HepG2 (cell line): ENCODE measurements around the gene IFT52. TPM values are rescaled to one million over a fixed set of nuclear protein-coding genes. Genes with fewer than 3 reads are reported as not detected.

Experiments used
- ARID5B ChIP-seq: IDR thresholded peaks from 2 replicates; pipeline ENCODE4 v1.4.0; 2020; ENCODE audit warnings: mild to moderate bottlenecking, missing genetic modification reagents
- CEBPZ ChIP-seq: IDR thresholded peaks from 2 replicates; pipeline ENCODE4 v1.6.1; 2012; ENCODE audit warnings: low read length, improper control_type of control experiment
- HOXA3 ChIP-seq: sonication (generic); formaldehyde crosslinking; IDR thresholded peaks from 2 replicates; pipeline ENCODE4 v1.5.0; 2020; ENCODE audit warnings: missing genetic modification reagents
- KDM4B ChIP-seq: sonication (generic); formaldehyde crosslinking; IDR thresholded peaks from 2 replicates; pipeline ENCODE4 v1.4.0; 2020; ENCODE audit warnings: missing genetic modification reagents
- NONO ChIP-seq, 2 experiments: fragments of 450-650 bp in 1 of 2; sonication (generic) in 1 of 2; formaldehyde crosslinking in 1 of 2; IDR thresholded peaks in 1 of 2; conservative IDR thresholded peaks in 1 of 2; 2 replicates each; pipeline versions ENCODE4 v1.6.1 to v1.8.0; 2017 to 2022; ENCODE audit warnings: mild to moderate bottlenecking in 1 of 2, missing genetic modification reagents in 1 of 2, moderate library complexity in 1 of 2
- PHF5A ChIP-seq: IDR thresholded peaks from one replicate; pipeline ENCODE4 v1.6.1; 2018; ENCODE audit warnings: low read depth, missing genetic modification reagents; ENCODE audit not compliant: unreplicated experiment
- ZBTB7B ChIP-seq: sonication (generic); formaldehyde crosslinking; IDR thresholded peaks from 2 replicates; pipeline ENCODE4 v1.4.0; 2020; ENCODE audit warnings: missing genetic modification reagents
- ZNF274 ChIP-seq: sonication (generic); formaldehyde crosslinking; IDR thresholded peaks from 2 replicates; pipeline ENCODE4 v1.5.1; 2020; ENCODE audit warnings: mild to moderate bottlenecking, missing genetic modification reagents
- ZNF354B ChIP-seq: sonication (generic); formaldehyde crosslinking; IDR thresholded peaks from 2 replicates; pipeline ENCODE4 v1.8.0; 2022; ENCODE audit warnings: mild to moderate bottlenecking, missing genetic modification reagents
- ZNF552 ChIP-seq: sonication (generic); formaldehyde crosslinking; IDR thresholded peaks from 2 replicates; pipeline ENCODE4 v1.9.0; 2022; ENCODE audit warnings: missing genetic modification reagents, mild to moderate bottlenecking, borderline replicate concordance
- ZNF672 ChIP-seq: sonication (generic); formaldehyde crosslinking; IDR thresholded peaks from 2 replicates; pipeline ENCODE4 v1.8.1; 2022; ENCODE audit warnings: missing genetic modification reagents
- ZNF740 ChIP-seq: sonication (generic); formaldehyde crosslinking; IDR thresholded peaks from 2 replicates; pipeline ENCODE4 v1.4.0; 2020; ENCODE audit warnings: missing genetic modification reagents
- ZUFSP ChIP-seq: sonication (generic); formaldehyde crosslinking; IDR thresholded peaks from 2 replicates; pipeline ENCODE4 v1.9.0; 2021; ENCODE audit warnings: missing genetic modification reagents, mild to moderate bottlenecking, borderline replicate concordance
- polyA plus RNA-seq, 8 experiments: library from polyadenylated mRNA; depleted of rRNA in 3 of 8; stranded (reverse) in 7 of 8; unstranded in 1 of 8; fragments of >200 nt; fragmentation: Illumina TruSeq in 4 of 8; extraction: Trizol in 4 of 8; gene quantifications; 2 replicates each; pipeline versions ENCODE4 v1.2.1 to v1.2.3, GENCODE V29; 2011 to 2016; ENCODE audit warnings: low read depth in 4 of 8, missing spikeins in 1 of 8, mixed read lengths in 1 of 8; ENCODE audit not compliant: insufficient read depth in 1 of 8
- total RNA-seq, 5 experiments: library from RNA; depleted of rRNA; stranded (reverse); fragments of >200 nt; fragmentation: Illumina TruSeq; extraction: Trizol; gene quantifications; 2 replicates each; pipeline ENCODE4 v1.2.3, GENCODE V29; 2016; ENCODE audit warnings: low read depth in 1 of 5
- TF ChIP-seq, protein P1 (sequence below): sonication (generic); formaldehyde crosslinking; IDR thresholded peaks from 2 replicates; pipeline ENCODE4 v1.5.1; 2020; ENCODE audit warnings: missing genetic modification reagents, mild to moderate bottlenecking, borderline replicate concordance
- TF ChIP-seq, protein P2 (sequence below): IDR thresholded peaks from 2 replicates; pipeline ENCODE4 v1.6.1; 2016; ENCODE audit warnings: low read depth, control low read depth

Gene IFT52
- total and polyA plus RNA-seq, 2 of the 13 experiments (the other 11 are each of a cell fraction or from before 2014, with no cell fraction given) = 48.0 to 64.0 TPM

DNA sequence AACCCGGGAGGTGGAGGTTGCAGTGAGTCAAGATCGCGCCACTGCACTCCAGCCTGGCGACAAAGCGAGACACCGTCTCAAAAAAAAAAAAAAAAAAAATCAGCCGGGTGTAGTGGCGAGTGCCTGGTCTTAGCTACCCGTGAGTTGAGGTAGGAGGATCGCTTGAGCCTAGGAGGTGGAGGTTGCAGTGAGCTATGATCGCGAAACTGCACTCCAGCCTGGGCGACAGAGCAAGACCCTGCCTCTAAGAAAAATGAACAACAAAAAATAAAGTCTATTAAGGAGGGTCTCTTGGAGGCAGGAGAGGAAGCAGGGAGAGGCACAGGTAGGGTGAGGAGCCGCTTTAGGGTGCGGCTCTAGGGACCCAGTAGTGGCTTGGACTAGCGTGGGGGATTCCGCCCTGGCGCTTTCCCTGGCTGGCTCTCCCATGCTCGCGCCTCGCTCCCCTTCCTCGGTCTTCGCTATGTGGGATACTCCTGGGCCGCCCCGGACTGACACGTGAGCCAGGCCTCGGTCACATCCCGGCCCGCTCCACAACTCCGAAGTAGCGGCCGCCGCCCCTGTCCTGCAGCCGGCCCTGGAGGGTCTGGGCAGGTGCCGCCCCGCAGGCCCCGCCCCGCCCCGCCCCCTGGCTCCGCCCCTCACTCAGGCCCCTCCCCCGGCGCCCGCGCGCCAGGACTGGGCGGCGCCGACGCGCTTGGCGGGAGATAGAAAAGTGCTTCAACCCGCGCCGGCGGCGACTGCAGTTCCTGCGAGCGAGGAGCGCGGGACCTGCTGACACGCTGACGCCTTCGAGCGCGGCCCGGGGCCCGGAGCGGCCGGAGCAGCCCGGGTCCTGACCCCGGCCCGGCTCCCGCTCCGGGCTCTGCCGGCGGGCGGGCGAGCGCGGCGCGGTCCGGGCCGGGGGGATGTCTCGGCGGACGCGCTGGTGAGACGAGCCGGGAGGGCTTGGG, 75.9 kb downstream of the IFT52 start, which contains the start of gene MYBL2 (continued):
- TF ChIP-seq, protein P1, sequence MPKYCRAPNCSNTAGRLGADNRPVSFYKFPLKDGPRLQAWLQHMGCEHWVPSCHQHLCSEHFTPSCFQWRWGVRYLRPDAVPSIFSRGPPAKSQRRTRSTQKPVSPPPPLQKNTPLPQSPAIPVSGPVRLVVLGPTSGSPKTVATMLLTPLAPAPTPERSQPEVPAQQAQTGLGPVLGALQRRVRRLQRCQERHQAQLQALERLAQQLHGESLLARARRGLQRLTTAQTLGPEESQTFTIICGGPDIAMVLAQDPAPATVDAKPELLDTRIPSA (CRISPR knock-in tag) = peak; percentile 45; the same call in 1 of the 2 replicates
- TF ChIP-seq CEBPZ (no peak), ARID5B (CRISPR knock-in tag) (peak; percentile 36; the same call in 1 of the 2 replicates), ZNF672 (no peak; the same call in 1 of the 2 replicates), ZBTB7B (peak; percentile 24; the same call in 1 of the 2 replicates), NONO (IDR thresholded peaks at IDR 0.05) (no peak), NONO (CRISPR knock-in tag; conservative IDR thresholded peaks at IDR 0.05) (peak; percentile 61; the same call in 1 of the 2 replicates), ZNF354B (CRISPR knock-in tag) (0 out of 2 replicates have a peak, but pooled peaks have one; percentile 22), HOXA3 (peak; percentile 55), ZNF552 (no peak), ZUFSP (no peak), ZNF740 (CRISPR knock-in tag) (peak; percentile 64; the same call in 1 of the 2 replicates), ZNF274 (CRISPR knock-in tag) (peak; percentile 69), PHF5A (CRISPR knock-in tag) (no peak), KDM4B (CRISPR knock-in tag) (peak; percentile 25; the same call in 1 of the 2 replicates)
- TF ChIP-seq, protein P2, sequence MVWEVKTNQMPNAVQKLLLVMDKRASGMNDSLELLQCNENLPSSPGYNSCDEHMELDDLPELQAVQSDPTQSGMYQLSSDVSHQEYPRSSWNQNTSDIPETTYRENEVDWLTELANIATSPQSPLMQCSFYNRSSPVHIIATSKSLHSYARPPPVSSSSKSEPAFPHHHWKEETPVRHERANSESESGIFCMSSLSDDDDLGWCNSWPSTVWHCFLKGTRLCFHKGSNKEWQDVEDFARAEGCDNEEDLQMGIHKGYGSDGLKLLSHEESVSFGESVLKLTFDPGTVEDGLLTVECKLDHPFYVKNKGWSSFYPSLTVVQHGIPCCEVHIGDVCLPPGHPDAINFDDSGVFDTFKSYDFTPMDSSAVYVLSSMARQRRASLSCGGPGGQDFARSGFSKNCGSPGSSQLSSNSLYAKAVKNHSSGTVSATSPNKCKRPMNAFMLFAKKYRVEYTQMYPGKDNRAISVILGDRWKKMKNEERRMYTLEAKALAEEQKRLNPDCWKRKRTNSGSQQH (CRISPR knock-in tag) = peak; percentile 99
